Heart left ventricle (tissue), 16 donors: ENCODE data around the gene FAM118B. TPM values are rescaled to one million over a fixed set of nuclear protein-coding genes. Genes with fewer than 3 reads are reported as not detected.

ENCODE experiments used
- ATAC-seq, 4 donors: fragments of 200-7000 bp; cut with Tn5 transposase; one replicate each; pipeline ENCODE4 v1.9.1; 2020 to 2022; ENCODE audit warnings: moderate library complexity in 4 of 4, mild to moderate bottlenecking in 3 of 4, moderate number of reproducible peaks in 1 of 4
- DNase-seq, 5 donors: peaks; one replicate each; pipeline ENCODE4 v3.0.0-alpha.2; 2020
- H3K27ac ChIP-seq, 12 donors: fragments of 200-600 bp; sonication (generic) in 4 of 12; one replicate each; pipeline versions ENCODE4 v1.5.0 to v1.8.0; 2016 to 2022; ENCODE audit warnings: mild to moderate bottlenecking in 2 of 12
- H3K27me3 ChIP-seq, 9 donors: fragments of 200-600 bp; sonication (generic) in 2 of 9; one replicate each; pipeline versions ENCODE4 v1.5.1 to v1.8.0; 2016 to 2022; ENCODE audit warnings: mild to moderate bottlenecking in 3 of 9
- H3K36me3 ChIP-seq, 9 donors: fragments of 200-600 bp; sonication (generic) in 2 of 9; one replicate each; pipeline versions ENCODE4 v1.5.0 to v1.8.0; 2018 to 2022; ENCODE audit warnings: mild to moderate bottlenecking in 2 of 9
- H3K4me1 ChIP-seq, 12 donors: fragments of 200-600 bp; sonication (generic) in 4 of 12; one replicate each; pipeline versions ENCODE4 v1.5.0 to v1.8.0; 2016 to 2022; ENCODE audit warnings: mild to moderate bottlenecking in 3 of 12
- H3K4me3 ChIP-seq, 12 donors: fragments of 200-600 bp; sonication (generic) in 4 of 12; one replicate each; pipeline versions ENCODE4 v1.5.0 to v1.8.0; 2017 to 2022; ENCODE audit warnings: mild to moderate bottlenecking in 9 of 12, moderate library complexity in 4 of 12
- H3K9me3 ChIP-seq, 12 donors: fragments of 200-600 bp; sonication (generic) in 4 of 12; one replicate each; pipeline versions ENCODE4 v1.5.0 to v1.8.0; 2016 to 2022; ENCODE audit warnings: mild to moderate bottlenecking in 1 of 12
- CTCF ChIP-seq, 12 donors: fragments of 200-600 bp; sonication (generic) in 4 of 12; IDR thresholded peaks; one replicate each; pipeline versions ENCODE4 v1.5.0 to v1.8.0; 2018 to 2022; ENCODE audit warnings: antibody characterized with exemption in 12 of 12, mild to moderate bottlenecking in 5 of 12
- POLR2A ChIP-seq, 2 donors: fragments of 450-650 bp; IDR thresholded peaks; one replicate each; pipeline ENCODE4 v1.6.1; 2017; ENCODE audit warnings: antibody characterized with exemption in 2 of 2, mild to moderate bottlenecking in 2 of 2, moderate library complexity in 2 of 2
- WGBS, 4 donors: extraction: QIAGEN DNeasy Blood & Tissue Kit in 2 of 4; methylation state at CpG; one replicate each; pipeline versions ENCODE4 v1.1.5 to v1.1.7; 2013 to 2018; 5-methylcytosine and 5-hydroxymethylcytosine counted together
- intact Hi-C, 10 donors: fragments of 100-400 bp; cut with DNase I; formaldehyde crosslinking; loops; one replicate each; pipeline versions ENCODE4 v1.11.1 to v1.14.2; 2022
- polyA plus RNA-seq, 2 donors: library from polyadenylated mRNA; stranded (reverse); fragments of 200-250 nt; gene quantifications; one replicate each; pipeline ENCODE4 v1.2.3, GENCODE V29; 2013
- total RNA-seq, 9 donors: library from RNA; depleted of rRNA in 2 of 9; stranded (reverse); fragments of >200 nt in 2 of 9; fragmentation: NEBNext Ultra II Directional in 3 of 9; extraction: Animal tissue kit (Norgen Biotek cat#: 25700) in 3 of 9; gene quantifications; one replicate each; pipeline versions ENCODE4 v1.1.0 to v1.2.4, GENCODE V29; 2016 to 2023
- donor health status: ischemic (EF 13 %, LVEDD 7.1; RV severe dilation, severe dysfunction).
- donor health status: healthy with polysubstance abuse.
- donor health status: DM: no; HTN: yes; CAD: no.
- donor health status: DM: no; HTN: no; CAD: no.
- donor health status: ischemic (EF 25% LVEDD 6.9; RV normal size, moderate dysfunction).
- donor health status: ischemic (EF 25% LVEDD 5.7; RV mildly dilated, moderate dysfunction).
- donor health status: healthy.
- donor health status: DM: yes; HTN: yes; CAD: no.
- donor health status: ischemic (EF 35%, LVEDD 5.7; RV mildly dilated, moderate dysfunction).
- donor health status: nonischemic (EF 11% LVEDD 7.7; RV severe dilation, severe dysfunction).
- donor health status: DM: yes; HTN: yes; CAD: no.
- donor health status: PGD.
- donor health status: ischemic (EF 29% LVEDD 5.4; RV normal size, mild dysfunction).
- donor health status: nonischemic (EF 23%, LVEDD 6.1; RV moderate dilation, normal function).

The FAM118B gene
- total and polyA plus RNA-seq, 11 donors = 8.5 to 41.0 (median 21.8) TPM

- no peak for TF ChIP-seq CTCF (IDR thresholded peaks at IDR 0.05)
- TF ChIP-seq POLR2A (IDR thresholded peaks at IDR 0.05) = no peak
- H3K36me3 ChIP-seq = peaks cover 0 to 90% (median 84%) of the 10 kb centered on the region in 9 donors
- H3K27ac ChIP-seq = no peak overlapping the region
- intact Hi-C loops = loop anchor here in 4 of 10 donors (10.0 kb wide), 1 partner anchor 134 kb away; the partner anchor contains the start of gene CDON (in 4 of the 4)
- 81 to 95% (median 88%) methylated on average over 5 of the region's 5 CpGs for WGBS, 4 donors
- H3K27me3 ChIP-seq = no peaks in the 10 kb centered on the region
- no peak for DNase-seq
- no peak overlapping the region for H3K4me3 ChIP-seq
- peaks cover 0 to 25% (median 5%) of the 10 kb centered on the region in 12 donors for H3K4me1 ChIP-seq
- H3K9me3 ChIP-seq = peaks cover 0 to 7% (median 0%) of the 10 kb centered on the region in 12 donors
- ATAC-seq = no peak
These were observed 12.9 kb upstream of the FAM118B start for GRCh38 chr11:126198648-126199047.

GRCh38 chr11:126202646-126203359, 8.8 kb upstream of the FAM118B start:
- peak in 2 of 5 donors; percentile 59 for DNase-seq
- TF ChIP-seq CTCF (IDR thresholded peaks at IDR 0.05) (no peak), POLR2A (IDR thresholded peaks at IDR 0.05) (no peak)
- Histone ChIP-seq H3K4me3 (no peak overlapping the region), H3K27me3 (no peaks in the 10 kb centered on the region), H3K4me1 (peaks cover 0 to 35% (median 3%) of the 10 kb centered on the region in 12 donors), H3K27ac (peak overlapping the region in 10 of 12 donors; percentile 14 to 74 (median 53)), H3K36me3 (peaks cover 0 to 100% (median 93%) of the 10 kb centered on the region in 9 donors), H3K9me3 (no peaks in the 10 kb centered on the region)
- intact Hi-C loops = no loop called here
- 52 to 68% (median 58%) methylated on average over 8 of the region's 8 CpGs for WGBS, 4 donors
- ATAC-seq = peak; percentile 72 to 83 (median 76)

GRCh38 chr11:126205359-126205758, 6.2 kb upstream of the FAM118B start:
- H3K27ac ChIP-seq = no peak overlapping the region
- peaks cover 0 to 38% (median 6%) of the 10 kb centered on the region in 12 donors for H3K4me1 ChIP-seq
- no peak for ATAC-seq
- H3K36me3 ChIP-seq = peaks cover 0 to 98% (median 89%) of the 10 kb centered on the region in 9 donors
- TF ChIP-seq CTCF (IDR thresholded peaks at IDR 0.05) (no peak), POLR2A (IDR thresholded peaks at IDR 0.05) (no peak)
- no peak for DNase-seq
- H3K27me3 ChIP-seq = no peaks in the 10 kb centered on the region
- no peak overlapping the region for H3K4me3 ChIP-seq
- H3K9me3 ChIP-seq = no peaks in the 10 kb centered on the region
- 95 to 98% (median 96%) methylated on average over 14 of the region's 14 CpGs for WGBS, 4 donors
- intact Hi-C loops = loop anchor here in 1 of 10 donors (5.0 kb wide), 1 partner anchor 143 kb away; the partner anchor contains the start of gene CDON

GRCh38 chr11:126207896-126208295, 3.7 kb upstream of the FAM118B start:
- ATAC-seq (no peak), DNase-seq (no peak)
- peaks cover 0 to 73% (median 64%) of the 10 kb centered on the region in 9 donors for H3K36me3 ChIP-seq
- 94 to 99% (median 97%) methylated on average over 2 of the region's 2 CpGs for WGBS, 4 donors
- no peak for TF ChIP-seq CTCF (IDR thresholded peaks at IDR 0.05)
- no peak for TF ChIP-seq POLR2A (IDR thresholded peaks at IDR 0.05)
- peak overlapping the region in 10 of 12 donors; percentile 32 to 79 (median 60) for H3K27ac ChIP-seq
- H3K4me3 ChIP-seq = no peak overlapping the region
- H3K27me3 ChIP-seq = no peaks in the 10 kb centered on the region
- intact Hi-C loops = loop anchor here in 1 of 10 donors (5.0 kb wide), 1 partner anchor 146 kb away; the partner anchor contains the start of gene CDON
- peaks cover 0 to 40% (median 17%) of the 10 kb centered on the region in 12 donors for H3K4me1 ChIP-seq
- no peaks in the 10 kb centered on the region for H3K9me3 ChIP-seq
